Lower leg skin (tissue), 3 donors: ENCODE measurements around the gene ACOX1.

Source experiments
- POLR2A ChIP-seq, 2 donors: fragments of 450-650 bp; IDR thresholded peaks; one replicate each; pipeline ENCODE4 v1.6.1; 2016 to 2017; ENCODE audit warnings: antibody characterized with exemption in 2 of 2, mild to moderate bottlenecking in 1 of 2, moderate library complexity in 1 of 2
- TF ChIP-seq, protein P1 (sequence below), 3 donors: fragments of 450-650 bp; IDR thresholded peaks; one replicate each; pipeline ENCODE4 v1.5.1; 2016; ENCODE audit warnings: antibody characterized with exemption in 3 of 3, mild to moderate bottlenecking in 3 of 3, moderate library complexity in 2 of 3

DNA sequence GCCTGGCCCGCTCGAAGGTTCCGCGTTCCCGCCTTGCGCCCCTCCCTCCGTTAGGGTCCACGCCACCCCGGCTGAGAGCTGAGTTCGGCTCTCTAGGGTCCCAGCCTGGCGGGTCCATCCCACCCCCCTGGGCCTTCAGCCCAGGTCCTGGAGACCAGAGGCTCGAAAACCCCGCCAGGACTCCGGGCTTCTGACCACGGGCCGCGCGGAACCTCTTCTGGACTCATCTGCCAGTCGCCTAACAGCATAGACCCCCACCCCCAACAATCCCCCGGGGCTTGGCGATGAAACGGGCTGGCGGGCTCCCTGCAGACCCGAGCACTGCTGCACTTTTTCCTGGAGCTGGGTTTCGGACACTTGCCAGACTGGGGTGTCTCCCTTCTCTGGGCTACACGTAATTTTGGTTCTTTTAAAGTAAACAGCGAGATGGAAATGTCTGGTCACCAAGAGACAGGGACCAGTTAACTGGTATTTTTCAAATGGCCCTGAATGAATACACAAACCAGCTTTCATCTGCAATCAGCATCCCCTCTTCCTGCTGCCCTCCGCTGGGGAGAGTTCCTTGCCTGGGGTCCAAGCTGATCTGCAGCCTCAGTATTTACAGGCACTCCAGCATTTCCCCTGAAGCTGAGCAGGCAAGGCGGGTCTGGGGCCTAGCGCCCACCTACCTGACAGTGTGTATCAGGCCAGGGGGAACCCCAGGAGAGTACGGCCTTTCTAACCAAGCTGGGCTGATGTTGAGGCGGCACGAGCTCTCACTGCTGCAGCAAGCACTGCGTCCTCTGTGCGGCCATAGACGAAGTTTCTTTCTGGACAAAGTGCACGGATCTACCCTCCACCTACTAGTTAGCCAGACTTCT, 81.6 kb downstream of the ACOX1 start:
- TF ChIP-seq, protein P1, sequence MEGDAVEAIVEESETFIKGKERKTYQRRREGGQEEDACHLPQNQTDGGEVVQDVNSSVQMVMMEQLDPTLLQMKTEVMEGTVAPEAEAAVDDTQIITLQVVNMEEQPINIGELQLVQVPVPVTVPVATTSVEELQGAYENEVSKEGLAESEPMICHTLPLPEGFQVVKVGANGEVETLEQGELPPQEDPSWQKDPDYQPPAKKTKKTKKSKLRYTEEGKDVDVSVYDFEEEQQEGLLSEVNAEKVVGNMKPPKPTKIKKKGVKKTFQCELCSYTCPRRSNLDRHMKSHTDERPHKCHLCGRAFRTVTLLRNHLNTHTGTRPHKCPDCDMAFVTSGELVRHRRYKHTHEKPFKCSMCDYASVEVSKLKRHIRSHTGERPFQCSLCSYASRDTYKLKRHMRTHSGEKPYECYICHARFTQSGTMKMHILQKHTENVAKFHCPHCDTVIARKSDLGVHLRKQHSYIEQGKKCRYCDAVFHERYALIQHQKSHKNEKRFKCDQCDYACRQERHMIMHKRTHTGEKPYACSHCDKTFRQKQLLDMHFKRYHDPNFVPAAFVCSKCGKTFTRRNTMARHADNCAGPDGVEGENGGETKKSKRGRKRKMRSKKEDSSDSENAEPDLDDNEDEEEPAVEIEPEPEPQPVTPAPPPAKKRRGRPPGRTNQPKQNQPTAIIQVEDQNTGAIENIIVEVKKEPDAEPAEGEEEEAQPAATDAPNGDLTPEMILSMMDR (IDR thresholded peaks at IDR 0.05): no peak
- TF ChIP-seq POLR2A (IDR thresholded peaks at IDR 0.05): no peak
